Measurements from ENCODE around the gene RPTOR.

RPTOR gene

GRCh38 chr17:81010935-81011334 is 466.3 kb downstream of the RPTOR start:
- no peak for DNase-seq (ENCODE audit: low read depth)
- H3K4me3 ChIP-seq (ENCODE audit: low read depth, low read length): no peak overlapping the region
- TF ChIP-seq CTCF (IDR thresholded peaks at IDR 0.05; ENCODE audit: control insufficient read depth, extremely low read depth, insufficient read depth): no peak

GRCh38 chr17:81011951-81012350 is 467.3 kb downstream of the RPTOR start:
- no peak overlapping the region for H3K4me3 ChIP-seq (ENCODE audit: low read depth, low read length)
- TF ChIP-seq CTCF (IDR thresholded peaks at IDR 0.05; ENCODE audit: control insufficient read depth, extremely low read depth, insufficient read depth): no peak
- DNase-seq (ENCODE audit: low read depth): no peak

- no peak for TF ChIP-seq CTCF (IDR thresholded peaks at IDR 0.05; ENCODE audit: control insufficient read depth, extremely low read depth, insufficient read depth)
- no peak overlapping the region for H3K4me3 ChIP-seq (ENCODE audit: low read depth, low read length)
- no peak for DNase-seq (ENCODE audit: low read depth)
Measured at GRCh38 chr17:81012574-81013447, 468.2 kb downstream of the RPTOR start.

- TF ChIP-seq CTCF (IDR thresholded peaks at IDR 0.05; ENCODE audit: control insufficient read depth, extremely low read depth, insufficient read depth): no peak
- H3K4me3 ChIP-seq (ENCODE audit: low read depth, low read length): no peak overlapping the region
- DNase-seq (ENCODE audit: low read depth): no peak
Measured at GRCh38 chr17:81013642-81014041, 469.0 kb downstream of the RPTOR start.

- DNase-seq (ENCODE audit: low read depth): no peak
- TF ChIP-seq CTCF (IDR thresholded peaks at IDR 0.05; ENCODE audit: control insufficient read depth, extremely low read depth, insufficient read depth): no peak
- H3K4me3 ChIP-seq (ENCODE audit: low read depth, low read length): no peak overlapping the region
Measured at GRCh38 chr17:81015136-81015535, 470.5 kb downstream of the RPTOR start.

All from LNCaP clone FGC (cell line).